Mesenchymal stem cell (in vitro differentiated cells and primary cell): Measurements from ENCODE around the gene MARS1.

Experiments
- DNase-seq: peaks from one replicate; pipeline ENCODE4 v3.0.0-alpha.2; 2013
- H2AFZ ChIP-seq: one replicate; pipeline ENCODE4 v1.6.1; 2013; ENCODE audit warnings: low read depth, mild to moderate bottlenecking, control low read depth, inconsistent platforms, low read length, moderate library complexity
- H2AK5ac ChIP-seq: 2 replicates; pipeline ENCODE4 v1.6.1; 2013; ENCODE audit warnings: low read length, moderate library complexity, mild to moderate bottlenecking, inconsistent platforms; ENCODE audit not compliant: severe bottlenecking
- H2BK120ac ChIP-seq: one replicate; pipeline ENCODE4 v1.6.1; 2013; ENCODE audit warnings: low read depth, mild to moderate bottlenecking, inconsistent platforms, low read length, moderate library complexity
- H2BK12ac ChIP-seq, 2 experiments: one replicate each; pipeline ENCODE4 v1.6.1; 2013; ENCODE audit warnings: inconsistent platforms in 2 of 2, low read length in 2 of 2, mild to moderate bottlenecking in 2 of 2, moderate library complexity in 2 of 2, control low read depth in 1 of 2
- H2BK15ac ChIP-seq: one replicate; pipeline ENCODE4 v1.6.1; 2013; ENCODE audit warnings: mild to moderate bottlenecking, low read depth, inconsistent platforms; ENCODE audit not compliant: poor library complexity, severe bottlenecking
- H2BK5ac ChIP-seq: 2 replicates; pipeline ENCODE4 v1.6.1; 2013; ENCODE audit warnings: low read depth, mild to moderate bottlenecking, low read length, control low read depth, inconsistent platforms; ENCODE audit not compliant: poor library complexity, severe bottlenecking
- H3K14ac ChIP-seq, 2 experiments: one replicate each; pipeline ENCODE4 v1.6.1; 2013; ENCODE audit warnings: inconsistent platforms in 2 of 2, low read length in 2 of 2, control low read depth in 1 of 2, mild to moderate bottlenecking in 1 of 2, moderate library complexity in 1 of 2
- H3K18ac ChIP-seq, 2 experiments: one replicate each; pipeline ENCODE4 v1.6.1; 2013; ENCODE audit warnings: inconsistent platforms in 2 of 2, low read length in 2 of 2, control low read depth in 1 of 2, low read depth in 1 of 2, mild to moderate bottlenecking in 1 of 2
- H3K23ac ChIP-seq, 2 experiments: one replicate each; pipeline ENCODE4 v1.6.1; 2013; ENCODE audit warnings: inconsistent platforms in 2 of 2, low read length in 2 of 2, mild to moderate bottlenecking in 2 of 2, moderate library complexity in 2 of 2, control low read depth in 1 of 2
- H3K27ac ChIP-seq: 2 replicates; pipeline ENCODE4 v1.5.1; 2013; ENCODE audit warnings: mild to moderate bottlenecking, moderate library complexity, low read length, control low read depth, inconsistent platforms; ENCODE audit not compliant: poor library complexity, severe bottlenecking
- H3K27me3 ChIP-seq, 2 experiments: 2 replicates each; pipeline versions ENCODE4 v1.6.1 to v1.7.0; 2013; ENCODE audit warnings: low read length in 2 of 2, mild to moderate bottlenecking in 2 of 2, moderate library complexity in 2 of 2, control low read depth in 1 of 2, inconsistent platforms in 1 of 2; ENCODE audit not compliant: control insufficient read depth in 1 of 2, insufficient read depth in 1 of 2
- H3K36me3 ChIP-seq, 2 experiments: 2 replicates each; pipeline versions ENCODE4 v1.6.1 to v1.7.0; 2013; ENCODE audit warnings: low read length in 2 of 2, control low read depth in 1 of 2, inconsistent platforms in 1 of 2, low read depth in 1 of 2, mild to moderate bottlenecking in 1 of 2; ENCODE audit not compliant: insufficient read depth in 2 of 2, control insufficient read depth in 1 of 2
- H3K4ac ChIP-seq, 2 experiments: one replicate each; pipeline ENCODE4 v1.6.1; 2013; ENCODE audit warnings: inconsistent platforms in 2 of 2, low read length in 2 of 2, mild to moderate bottlenecking in 2 of 2, moderate library complexity in 2 of 2, control low read depth in 1 of 2, low read depth in 1 of 2
- H3K4me1 ChIP-seq: 2 replicates; pipeline ENCODE4 v1.6.1; 2013; ENCODE audit warnings: low read depth, low read length, control low read depth; ENCODE audit not compliant: control insufficient read depth, insufficient read depth
- H3K4me2 ChIP-seq: 2 replicates; pipeline ENCODE4 v1.6.1; 2013; ENCODE audit warnings: low read length, mild to moderate bottlenecking, inconsistent platforms; ENCODE audit not compliant: poor library complexity, severe bottlenecking
- H3K4me3 ChIP-seq, 2 experiments: 2 replicates each; pipeline versions ENCODE4 v1.5.1 to v1.7.0; 2013; ENCODE audit warnings: low read length in 2 of 2, mild to moderate bottlenecking in 2 of 2, control low read depth in 1 of 2, low read depth in 1 of 2; ENCODE audit not compliant: insufficient read depth in 1 of 2
- H3K79me1 ChIP-seq: replicated peaks from 2 replicates; pipeline ENCODE4 v1.6.1; 2013; ENCODE audit warnings: mild to moderate bottlenecking, control low read depth, low read length, inconsistent platforms; ENCODE audit not compliant: poor library complexity, severe bottlenecking
- H3K9ac ChIP-seq: 2 replicates; pipeline ENCODE4 v1.7.0; 2013; ENCODE audit warnings: mild to moderate bottlenecking, low read length, moderate library complexity
- H3K9me3 ChIP-seq: 2 replicates; pipeline ENCODE4 v1.7.0; 2013; ENCODE audit warnings: mild to moderate bottlenecking, low read length; ENCODE audit not compliant: control insufficient read depth
- H4K8ac ChIP-seq: one replicate; pipeline ENCODE4 v1.6.1; 2013; ENCODE audit warnings: inconsistent platforms, mild to moderate bottlenecking, low read length, moderate library complexity
- H4K91ac ChIP-seq: one replicate; pipeline ENCODE4 v1.6.1; 2013; ENCODE audit warnings: mild to moderate bottlenecking, low read length, inconsistent platforms
- WGBS: methylation state at CpG from one replicate; pipeline ENCODE4 v1.1.7; 2013; ENCODE audit warnings: mixed read lengths; 5-methylcytosine and 5-hydroxymethylcytosine counted together

MARS1 gene

DNA sequence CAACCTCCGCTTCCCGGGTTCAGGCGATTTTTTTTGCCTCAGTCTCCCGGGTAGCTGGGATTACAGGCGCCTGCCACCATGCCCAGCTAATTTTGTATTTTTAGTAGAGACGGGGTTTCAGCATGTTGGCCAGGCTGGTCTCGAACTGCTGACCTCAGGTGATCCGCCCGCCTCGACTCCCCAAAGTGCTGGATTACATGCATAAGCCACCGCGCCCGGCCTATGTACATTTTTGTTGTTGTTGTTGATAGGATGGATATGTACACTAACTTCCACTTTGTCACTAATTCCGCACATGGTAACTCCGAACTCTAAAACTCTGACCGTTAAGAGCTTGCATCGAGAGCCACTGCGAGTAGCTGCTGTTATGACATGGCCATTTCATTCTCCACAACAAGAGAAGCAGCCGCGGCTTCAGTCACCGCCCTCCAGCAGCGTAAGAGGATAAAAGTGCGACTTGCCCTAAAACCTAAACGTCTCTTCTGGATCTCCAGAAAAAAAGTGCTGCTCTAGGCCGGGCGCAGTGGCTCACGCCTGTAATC lies 742 bp upstream of the MARS1 start:
- H3K14ac ChIP-seq: no peak overlapping the region
- H2BK12ac ChIP-seq: no peak overlapping the region
- 96% methylated on average over 27 of the region's 27 CpGs for WGBS
- H3K4me3 ChIP-seq: peak overlapping the region in 1 of 2 experiments; percentile 89
- H3K27ac ChIP-seq: no peak overlapping the region
- peak overlapping the region; percentile 59 for H4K91ac ChIP-seq
- no peak overlapping the region for H2BK15ac ChIP-seq
- peak overlapping the region; percentile 97 for H4K8ac ChIP-seq
- no peak overlapping the region for H3K18ac ChIP-seq
- DNase-seq: no peak
- no peak overlapping the region for H2BK5ac ChIP-seq
- peak overlapping the region; percentile 99 for H3K9ac ChIP-seq
- H3K23ac ChIP-seq: no peak overlapping the region
- H3K4me1 ChIP-seq: peaks cover 12% of the 10 kb centered on the region
- peak overlapping the region; percentile 66 for H2AFZ ChIP-seq
- H3K9me3 ChIP-seq: no peaks in the 10 kb centered on the region
- peak overlapping the region; percentile 20 for H2AK5ac ChIP-seq
- peaks cover 16 to 29% of the 10 kb centered on the region in 2 experiments for H3K36me3 ChIP-seq
- peak overlapping the region in 1 of 2 experiments; percentile 11 for H3K4ac ChIP-seq
- peaks cover 10% of the 10 kb centered on the region for H3K79me1 ChIP-seq
- H2BK120ac ChIP-seq: peak overlapping the region; percentile 27
- no peaks in the 10 kb centered on the region for H3K27me3 ChIP-seq
- H3K4me2 ChIP-seq: no peak overlapping the region

DNA sequence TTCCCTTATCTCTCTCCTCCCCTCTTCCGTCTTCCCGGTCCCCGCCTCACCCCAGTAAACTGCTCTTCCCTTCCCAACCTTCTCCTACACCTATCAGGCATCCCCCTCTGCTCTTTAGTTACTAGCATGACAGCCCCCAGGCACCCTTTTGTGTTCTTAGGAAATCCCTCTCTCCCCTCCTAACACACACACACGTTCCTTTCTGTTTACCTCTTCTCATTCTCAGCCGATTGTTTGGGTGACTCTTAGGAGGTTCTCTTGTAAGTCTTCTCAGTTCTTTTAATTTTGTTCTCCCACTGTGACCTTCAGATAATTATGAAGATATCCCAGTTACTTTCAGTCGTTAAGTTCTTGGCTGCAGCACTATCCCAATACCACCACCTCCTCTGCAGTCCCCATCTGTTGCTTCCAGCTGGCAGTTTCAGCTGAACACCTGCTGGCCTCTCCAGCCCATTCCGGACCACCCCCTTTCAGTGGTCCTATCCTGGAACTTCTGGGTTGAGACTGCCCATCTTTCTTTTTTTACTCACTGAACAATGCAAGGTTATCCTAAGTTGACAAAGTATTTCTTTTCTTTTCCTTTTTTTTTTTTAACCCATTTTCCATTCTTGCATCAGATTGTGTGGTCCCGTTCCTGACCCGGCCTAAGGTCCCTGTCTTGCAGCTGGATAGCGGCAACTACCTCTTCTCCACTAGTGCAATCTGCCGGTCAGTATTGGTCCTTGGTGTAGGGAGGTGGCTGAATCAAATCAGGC lies 711 bp downstream of the MARS1 start:
- peak overlapping the region; percentile 77 to 86 for H3K18ac ChIP-seq
- whole genome bisulfite sequencing: 44% methylated on average over 10 of the region's 11 CpGs
- H3K36me3 ChIP-seq: peaks cover 23 to 37% of the 10 kb centered on the region in 2 experiments

GRCh38 chr12:57489157-57489641 lies 1.3 kb downstream of the MARS1 start:
- H3K27me3 ChIP-seq: no peaks in the 10 kb centered on the region
- no peak overlapping the region for H3K18ac ChIP-seq
- 79% methylated on average over 4 of the region's 5 CpGs for WGBS
- peak overlapping the region in 1 of 2 experiments; percentile 89 for H3K4me3 ChIP-seq
- no peak overlapping the region for H3K27ac ChIP-seq
- no peaks in the 10 kb centered on the region for H3K9me3 ChIP-seq
- H3K4ac ChIP-seq: no peak overlapping the region
- no peak overlapping the region for H4K91ac ChIP-seq
- H4K8ac ChIP-seq: no peak overlapping the region
- no peak overlapping the region for H2AK5ac ChIP-seq
- H3K9ac ChIP-seq: peak overlapping the region; percentile 99
- no peak overlapping the region for H2AFZ ChIP-seq
- no peak overlapping the region for H2BK5ac ChIP-seq
- H3K4me1 ChIP-seq: peaks cover 12% of the 10 kb centered on the region
- no peak overlapping the region for H3K23ac ChIP-seq
- peaks cover 12% of the 10 kb centered on the region for H3K79me1 ChIP-seq
- peak overlapping the region; percentile 84 for H3K4me2 ChIP-seq
- peak; percentile 35 for DNase-seq
- H3K14ac ChIP-seq: no peak overlapping the region
- no peak overlapping the region for H2BK15ac ChIP-seq
- peaks cover 23 to 40% of the 10 kb centered on the region in 2 experiments for H3K36me3 ChIP-seq
- no peak overlapping the region for H2BK12ac ChIP-seq
- H2BK120ac ChIP-seq: no peak overlapping the region

More for the DNA sequence above, 711 bp downstream of the MARS1 start:
- Histone ChIP-seq H3K4me2 (peak overlapping the region; percentile 84), H3K27me3 (no peaks in the 10 kb centered on the region), H3K23ac (no peak overlapping the region), H3K14ac (peak overlapping the region in 1 of 2 experiments; percentile 68), H2BK120ac (peak overlapping the region; percentile 42), H3K4me3 (peak overlapping the region; percentile 89 to 95), H3K27ac (no peak overlapping the region), H3K9me3 (no peaks in the 10 kb centered on the region), H2BK15ac (no peak overlapping the region), H3K4me1 (peaks cover 12% of the 10 kb centered on the region), H2BK5ac (no peak overlapping the region), H3K79me1 (peaks cover 12% of the 10 kb centered on the region), H3K9ac (peak overlapping the region; percentile 99), H4K8ac (peak overlapping the region; percentile 78), H4K91ac (no peak overlapping the region), H2AK5ac (no peak overlapping the region), H2AFZ (peak overlapping the region; percentile 73), H3K4ac (peak overlapping the region; percentile 46 to 97), H2BK12ac (no peak overlapping the region)
- DNase-seq: peak; percentile 35

GRCh38 chr12:57490126-57490525 lies 2.3 kb downstream of the MARS1 start:
- H2AFZ ChIP-seq: no peak overlapping the region
- H4K8ac ChIP-seq: no peak overlapping the region
- H3K9me3 ChIP-seq: no peaks in the 10 kb centered on the region
- no peak overlapping the region for H3K4me2 ChIP-seq
- H2BK120ac ChIP-seq: no peak overlapping the region
- H3K36me3 ChIP-seq: peaks cover 27 to 40% of the 10 kb centered on the region in 2 experiments
- H2BK15ac ChIP-seq: no peak overlapping the region
- H2BK12ac ChIP-seq: no peak overlapping the region
- no peak overlapping the region for H3K4me3 ChIP-seq
- no peak overlapping the region for H3K14ac ChIP-seq
- peaks cover 12% of the 10 kb centered on the region for H3K4me1 ChIP-seq
- H3K27me3 ChIP-seq: no peaks in the 10 kb centered on the region
- no peak for DNase-seq
- H2AK5ac ChIP-seq: no peak overlapping the region
- no peak overlapping the region for H3K18ac ChIP-seq
- no peak overlapping the region for H2BK5ac ChIP-seq
- H3K27ac ChIP-seq: no peak overlapping the region
- peaks cover 12% of the 10 kb centered on the region for H3K79me1 ChIP-seq
- no peak overlapping the region for H3K4ac ChIP-seq
- 99% methylated on average over 4 of the region's 4 CpGs for WGBS
- H4K91ac ChIP-seq: no peak overlapping the region
- peak overlapping the region in 1 of 2 experiments; percentile 56 for H3K23ac ChIP-seq
- H3K9ac ChIP-seq: no peak overlapping the region
